ENCODE data around the gene KIF5A.

DNA sequence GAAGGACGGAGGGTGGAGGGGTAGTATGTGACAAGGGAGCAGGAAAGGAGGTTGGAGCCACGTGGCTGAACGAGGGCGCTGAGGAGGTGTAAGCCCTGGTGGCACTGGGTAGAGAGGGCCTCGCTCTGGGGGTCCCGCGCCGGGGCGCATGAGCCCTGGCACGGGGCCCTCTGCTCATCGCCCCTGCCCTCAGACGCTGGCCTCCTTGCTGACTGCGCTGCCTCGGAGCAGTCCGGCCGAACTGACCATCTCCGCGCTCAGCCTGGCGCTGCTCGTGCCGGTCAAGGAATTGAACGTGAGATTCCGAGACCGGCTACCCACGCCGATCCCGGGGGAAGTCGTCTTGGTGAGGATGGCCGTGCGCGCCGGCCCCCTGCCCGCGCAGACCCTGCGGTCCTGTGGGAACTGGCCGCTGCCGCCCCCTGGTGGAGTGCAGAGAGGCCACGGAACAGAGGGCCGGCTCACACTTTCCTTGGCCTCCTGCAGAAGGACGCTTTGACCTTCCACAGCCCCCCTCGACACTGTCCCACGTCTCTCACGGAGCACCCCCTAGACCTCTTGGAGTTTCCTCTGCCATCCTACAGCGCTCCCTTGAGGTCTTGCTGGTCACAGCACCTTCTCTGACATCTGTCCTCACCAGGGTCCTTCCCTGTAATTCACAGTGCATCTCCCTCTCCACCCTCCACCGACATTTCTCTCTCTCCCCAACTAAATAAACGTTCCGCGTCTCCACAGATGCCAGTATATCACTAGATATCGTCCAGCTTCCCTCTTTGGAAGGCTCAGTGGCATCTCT is 71.9 kb downstream of the KIF5A start:
- TF ChIP-seq POLR2AphosphoS5 (IDR thresholded peaks at IDR 0.05; ENCODE audit: low read depth, low read length) (no peak), POLR2A (IDR thresholded peaks at IDR 0.05; ENCODE audit: low read depth, low read length) (no peak), POU2F2 (IDR thresholded peaks at IDR 0.05; ENCODE audit: low read depth, low read length) (no peak)
